ENCODE measurements around the gene THBS2.

- TF ChIP-seq CTCF (IDR thresholded peaks at IDR 0.05; ENCODE audit: low read depth, low read length) = no peak
- no peak for TF ChIP-seq POLR2A (IDR thresholded peaks at IDR 0.05; ENCODE audit: extremely low read depth, insufficient read length)
Observed at GRCh38 chr6:169289257-169289618, 35.6 kb upstream of the THBS2 start.

Data from NB4 (cell line).